ENCODE data around the gene COA8.

Gene COA8

GRCh38 chr14:103549361-103550311 is 13.1 kb upstream of the COA8 start:
- DNase-seq: no peak

GRCh38 chr14:103550451-103551337 is 12.1 kb upstream of the COA8 start:
- DNase-seq: no peak

GRCh38 chr14:103551338-103551762 is 11.4 kb upstream of the COA8 start:
- no peak for DNase-seq

GRCh38 chr14:103552011-103552845 is 10.5 kb upstream of the COA8 start:
- no peak for DNase-seq

GRCh38 chr14:103552846-103553210 is 9.9 kb upstream of the COA8 start:
- no peak for DNase-seq

GRCh38 chr14:103555559-103556337 is 7.0 kb upstream of the COA8 start:
- DNase-seq: no peak

- DNase-seq: no peak
Measured at GRCh38 chr14:103556946-103557758, 5.6 kb upstream of the COA8 start.

- no peak for DNase-seq
Measured at GRCh38 chr14:103558071-103558882, 4.5 kb upstream of the COA8 start.

- DNase-seq: no peak
Measured at GRCh38 chr14:103559766-103560165, 3.0 kb upstream of the COA8 start.

GRCh38 chr14:103560691-103561090 is 2.1 kb upstream of the COA8 start:
- DNase-seq: no peak

- peak; percentile 55 to 56 for DNase-seq
Measured at GRCh38 chr14:103561381-103562178, 1.2 kb upstream of the COA8 start.

GRCh38 chr14:103562179-103562428 is 656 bp upstream of the COA8 start:
- DNase-seq: no peak

- no peak for DNase-seq
Measured at GRCh38 chr14:103563226-103563620, 463 bp downstream of the COA8 start.

GRCh38 chr14:103563844-103564505 is 1.2 kb downstream of the COA8 start:
- no peak for DNase-seq

- DNase-seq: no peak
Measured at GRCh38 chr14:103568952-103569351, 6.2 kb downstream of the COA8 start.

- DNase-seq: no peak
Measured at GRCh38 chr14:103569408-103569807, 6.6 kb downstream of the COA8 start.

GRCh38 chr14:103574104-103574503 is 11.3 kb downstream of the COA8 start:
- DNase-seq: no peak

- no peak for DNase-seq
Measured at GRCh38 chr14:103574707-103575285, 12.0 kb downstream of the COA8 start.
